Mucosa of descending colon (tissue), 3 donors: Measurements from ENCODE around the gene ST3GAL6. TPM values are rescaled to one million over a fixed set of nuclear protein-coding genes. Genes with fewer than 3 reads are reported as not detected.

Experiments used
- ATAC-seq: fragments of 200-7000 bp; cut with Tn5 transposase; one replicate; pipeline ENCODE4 v1.9.1; 2020; ENCODE audit warnings: mild to moderate bottlenecking, moderate library complexity
- DNase-seq, 3 donors: peaks; one replicate each; pipeline ENCODE4 v3.0.0-alpha.2; 2020
- H3K36me3 ChIP-seq: fragments of 200-600 bp; one replicate; pipeline ENCODE4 v1.8.0; 2021; ENCODE audit warnings: low read depth, mild to moderate bottlenecking
- H3K4me1 ChIP-seq: fragments of 200-600 bp; one replicate; pipeline ENCODE4 v1.8.0; 2021; ENCODE audit warnings: low read depth, mild to moderate bottlenecking
- H3K4me3 ChIP-seq: fragments of 200-600 bp; one replicate; pipeline ENCODE4 v1.8.0; 2021; ENCODE audit warnings: mild to moderate bottlenecking
- H3K9me3 ChIP-seq: fragments of 200-600 bp; one replicate; pipeline ENCODE4 v1.8.0; 2021; ENCODE audit warnings: mild to moderate bottlenecking
- intact Hi-C, 2 donors: fragments of 100-400 bp; cut with DNase I in 1 of 2; cut with micrococcal nuclease in 1 of 2; formaldehyde crosslinking; loops; one replicate each; pipeline versions ENCODE4 v1.11.0 to v1.11.1; 2022; cut with DNase I, micrococcal nuclease
- total RNA-seq, 3 donors: library from RNA; stranded (reverse); fragmentation: NEBNext Ultra II Directional in 2 of 3; extraction: Animal tissue kit (Norgen Biotek cat#: 25700) in 2 of 3; gene quantifications; one replicate each; pipeline versions ENCODE4 v1.2.1 to v1.2.4, GENCODE V29; 2021 to 2023
- TF ChIP-seq, protein P1 (sequence below): fragments of 200-600 bp; IDR thresholded peaks from one replicate; pipeline ENCODE4 v1.8.0; 2022; ENCODE audit warnings: antibody characterized with exemption, mild to moderate bottlenecking
- donor health status: DM: no; HTN: no; CAD: no; lungs with moderate emphysema.
- donor health status: DM: no; HTN: no; CAD: no.
- donor health status: DM: no; HTN: yes; CAD: no.

Gene ST3GAL6
- total RNA-seq, 3 donors from 2014 or later, result 1.4 to 10.9 (median 2.3) TPM

DNA sequence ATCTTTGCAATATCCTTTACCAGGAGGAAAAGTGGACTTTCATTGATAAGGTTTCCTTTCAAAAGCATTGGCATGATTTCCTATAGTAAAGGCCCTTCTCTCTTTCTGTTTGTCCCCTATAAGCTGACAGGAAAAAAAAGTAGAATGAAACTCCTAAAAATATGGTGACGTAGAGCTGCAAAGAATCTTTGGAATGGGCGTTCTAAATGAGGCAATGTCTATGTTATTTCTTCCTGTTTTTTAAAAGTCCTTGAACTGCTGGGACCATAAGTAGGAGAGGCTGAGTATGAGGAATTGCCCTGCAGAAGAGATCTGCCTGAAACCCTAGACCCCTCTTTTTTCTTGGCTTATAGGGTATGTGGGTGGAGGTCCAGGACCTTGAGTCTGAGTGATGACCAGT lies 17.2 kb downstream of the ST3GAL6 start:
- intact Hi-C loops, result no loop called here
- H3K36me3 ChIP-seq, result no peaks in the 10 kb centered on the region
- H3K4me3 ChIP-seq, result no peak overlapping the region
- no peak for DNase-seq
- TF ChIP-seq, protein P1, sequence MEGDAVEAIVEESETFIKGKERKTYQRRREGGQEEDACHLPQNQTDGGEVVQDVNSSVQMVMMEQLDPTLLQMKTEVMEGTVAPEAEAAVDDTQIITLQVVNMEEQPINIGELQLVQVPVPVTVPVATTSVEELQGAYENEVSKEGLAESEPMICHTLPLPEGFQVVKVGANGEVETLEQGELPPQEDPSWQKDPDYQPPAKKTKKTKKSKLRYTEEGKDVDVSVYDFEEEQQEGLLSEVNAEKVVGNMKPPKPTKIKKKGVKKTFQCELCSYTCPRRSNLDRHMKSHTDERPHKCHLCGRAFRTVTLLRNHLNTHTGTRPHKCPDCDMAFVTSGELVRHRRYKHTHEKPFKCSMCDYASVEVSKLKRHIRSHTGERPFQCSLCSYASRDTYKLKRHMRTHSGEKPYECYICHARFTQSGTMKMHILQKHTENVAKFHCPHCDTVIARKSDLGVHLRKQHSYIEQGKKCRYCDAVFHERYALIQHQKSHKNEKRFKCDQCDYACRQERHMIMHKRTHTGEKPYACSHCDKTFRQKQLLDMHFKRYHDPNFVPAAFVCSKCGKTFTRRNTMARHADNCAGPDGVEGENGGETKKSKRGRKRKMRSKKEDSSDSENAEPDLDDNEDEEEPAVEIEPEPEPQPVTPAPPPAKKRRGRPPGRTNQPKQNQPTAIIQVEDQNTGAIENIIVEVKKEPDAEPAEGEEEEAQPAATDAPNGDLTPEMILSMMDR, result no peak
- no peaks in the 10 kb centered on the region for H3K4me1 ChIP-seq
- ATAC-seq, result no peak
- no peaks in the 10 kb centered on the region for H3K9me3 ChIP-seq

DNA sequence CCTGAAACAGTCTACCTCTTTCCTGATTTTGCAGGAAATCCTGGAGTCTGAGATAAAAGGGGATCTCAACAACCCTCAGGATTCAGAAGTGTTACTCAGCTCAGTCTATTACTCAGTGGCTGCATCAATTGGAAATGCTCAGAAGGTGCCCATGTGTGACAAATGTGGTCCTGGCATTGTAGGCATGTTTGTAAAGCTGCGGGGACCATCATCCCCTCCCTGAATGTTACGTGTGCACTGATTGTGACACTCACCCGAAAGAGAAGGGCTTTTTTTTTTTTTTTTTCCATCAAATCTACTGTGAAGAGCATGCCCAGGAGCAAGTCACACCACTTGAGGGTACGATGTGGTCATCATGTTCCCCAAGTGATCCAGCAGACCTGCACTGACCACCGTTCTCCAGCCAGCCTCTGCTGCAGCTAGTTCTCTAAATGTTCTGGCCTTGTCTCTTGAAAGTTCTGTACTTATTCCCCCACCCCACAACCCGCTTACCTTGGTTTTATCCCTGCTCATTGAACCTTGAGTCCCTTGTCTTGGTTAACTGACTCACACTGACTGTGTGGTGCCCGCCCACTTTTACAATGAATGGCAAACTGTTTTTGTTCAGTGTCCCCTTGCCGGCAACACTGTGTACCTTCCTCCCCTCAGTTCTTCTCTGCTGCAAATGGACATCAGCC lies 19.8 kb downstream of the ST3GAL6 start:
- DNase-seq, result no peak

DNA sequence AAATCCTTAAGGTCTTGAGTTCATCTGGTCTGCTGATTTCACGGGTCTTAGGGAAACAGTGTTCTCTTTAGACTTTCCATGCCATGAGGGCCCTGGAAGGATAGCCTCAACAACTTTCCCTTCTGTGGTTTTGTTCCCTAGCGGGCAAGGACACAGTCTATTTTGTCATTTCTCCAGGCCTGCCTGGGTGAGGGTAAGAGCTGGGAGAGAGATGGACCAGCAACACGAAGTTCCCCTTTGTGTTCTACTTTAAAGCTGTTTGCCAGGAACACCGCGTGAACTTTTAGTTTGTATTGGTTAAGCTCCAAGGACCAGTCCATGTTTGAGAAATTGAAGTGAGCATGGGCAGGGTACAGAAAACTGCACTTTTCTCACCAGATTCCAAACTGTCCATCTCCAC lies 20.9 kb downstream of the ST3GAL6 start:
- Histone ChIP-seq H3K36me3 (no peaks in the 10 kb centered on the region), H3K9me3 (no peaks in the 10 kb centered on the region), H3K4me3 (no peak overlapping the region), H3K4me1 (no peaks in the 10 kb centered on the region)
- ATAC-seq (no peak), DNase-seq (no peak)
- intact Hi-C loops, result no loop called here
- TF ChIP-seq, protein P1, result no peak

More for the DNA sequence above, 19.8 kb downstream of the ST3GAL6 start:
- Histone ChIP-seq H3K9me3 (no peaks in the 10 kb centered on the region), H3K36me3 (no peaks in the 10 kb centered on the region), H3K4me3 (no peak overlapping the region), H3K4me1 (no peaks in the 10 kb centered on the region)
- no peak for ATAC-seq
- intact Hi-C loops, result no loop called here
- TF ChIP-seq, protein P1, result no peak

DNA sequence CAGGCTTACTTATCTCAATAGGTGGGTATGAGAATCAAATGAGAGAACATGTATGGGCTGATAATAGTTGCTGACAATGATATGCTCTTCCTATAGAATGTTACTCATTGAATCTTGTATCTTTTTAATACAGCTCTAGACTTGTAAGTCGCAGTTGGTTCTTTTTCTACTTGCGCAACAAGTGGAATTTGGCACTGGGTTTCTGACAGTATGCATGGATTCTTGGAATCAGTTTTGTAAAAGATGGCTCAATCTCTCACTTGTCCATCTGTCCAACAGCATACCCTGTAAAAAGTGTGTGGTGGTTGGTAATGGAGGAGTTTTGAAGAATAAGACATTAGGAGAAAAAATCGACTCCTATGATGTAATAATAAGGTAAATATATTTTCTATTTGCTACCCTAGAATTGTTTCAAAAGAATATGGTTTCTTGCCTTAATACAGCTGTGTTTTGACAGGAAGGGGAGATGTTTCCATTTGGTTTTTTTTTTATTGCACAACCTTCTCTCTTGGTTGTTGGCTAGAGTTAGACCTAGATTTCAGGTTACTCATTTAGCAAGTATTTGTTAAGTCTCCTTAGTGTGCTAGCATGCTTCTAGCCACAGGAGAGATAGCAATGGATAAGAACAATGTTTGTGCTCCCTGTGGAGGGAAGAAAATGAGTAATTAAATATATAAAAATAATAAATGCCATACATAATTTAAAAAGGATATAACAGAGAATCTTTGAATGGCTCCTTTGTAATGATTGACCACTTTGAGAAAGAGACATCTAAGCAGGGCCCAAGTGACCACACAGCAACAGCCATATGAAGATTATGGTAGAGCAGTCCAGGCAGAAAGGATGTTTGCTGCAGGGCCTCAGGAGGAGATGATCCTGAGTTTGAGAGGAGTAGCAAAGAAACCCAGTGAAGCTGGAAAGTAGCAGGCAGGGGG lies 21.8 kb downstream of the ST3GAL6 start:
- TF ChIP-seq, protein P1, result no peak
- ATAC-seq (no peak), DNase-seq (no peak)
- Histone ChIP-seq H3K4me1 (no peaks in the 10 kb centered on the region), H3K36me3 (no peaks in the 10 kb centered on the region), H3K9me3 (no peaks in the 10 kb centered on the region), H3K4me3 (no peak overlapping the region)
- intact Hi-C loops, result no loop called here

DNA sequence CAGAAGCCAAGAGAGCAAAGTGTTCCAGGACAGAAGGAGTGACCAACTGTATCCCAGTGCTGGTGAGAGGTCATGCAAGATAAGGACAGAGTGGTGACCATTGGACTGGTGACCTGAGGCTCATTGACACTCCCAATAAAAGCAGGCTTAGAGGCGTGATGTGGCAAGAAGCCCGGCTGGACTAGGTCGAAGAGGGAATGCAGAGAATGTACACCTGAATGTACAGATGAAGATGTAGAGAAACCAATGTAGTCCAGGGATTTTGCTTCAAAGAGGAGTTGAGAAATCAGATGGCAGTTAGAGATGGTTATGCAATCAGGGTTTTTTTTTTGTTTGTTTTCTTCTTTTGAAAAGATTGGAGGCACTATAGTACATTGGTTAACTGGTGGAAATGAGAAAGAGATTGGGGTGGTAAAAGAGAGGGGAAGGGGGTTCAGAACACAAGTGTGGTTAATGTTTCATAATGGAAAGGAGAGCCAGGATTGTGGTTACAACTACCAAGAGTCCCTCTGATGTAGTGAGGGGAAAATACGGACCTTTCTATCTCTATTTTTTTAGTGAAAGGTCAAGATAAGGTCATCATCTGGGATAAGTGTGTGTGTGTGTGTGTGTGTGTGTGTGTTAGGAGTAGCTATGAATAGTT lies 23.3 kb downstream of the ST3GAL6 start:
- intact Hi-C loops, result no loop called here
- TF ChIP-seq, protein P1, result no peak
- no peaks in the 10 kb centered on the region for H3K36me3 ChIP-seq
- no peak overlapping the region for H3K4me3 ChIP-seq
- no peaks in the 10 kb centered on the region for H3K9me3 ChIP-seq
- DNase-seq, result no peak
- no peaks in the 10 kb centered on the region for H3K4me1 ChIP-seq
- no peak for ATAC-seq
